Fibroblast of skin of left quadriceps (primary cell): Measurements from ENCODE around the gene BTF3.
A peak's percentile ranks its signal among the peaks of the same experiment; 100 is the strongest.
"Not testable (repeated sequence)": the region's sequence is repeated elsewhere in the genome, so short reads cannot be mapped to it uniquely, and the experiment has no call there.

ENCODE experiments used
- DNase-seq, 2 experiments: peaks; one replicate each; pipeline ENCODE4 v3.0.0-alpha.2; 2013; ENCODE audit warnings: low read depth in 2 of 2

The BTF3 gene

GRCh38 chr5:73498057-73498992 lies at the start of gene BTF3:
Gene BTF3 (plus strand): TSS chr5:73498442. CDS start chr5:73498668, 226 bp downstream.
- DNase-seq = peak; percentile 93

- peak; percentile 95 for DNase-seq
Measured at GRCh38 chr5:73448463-73449136, 49.6 kb upstream of the BTF3 start, which contains the start of gene FOXD1. Gene FOXD1 (minus strand): TSS chr5:73448777. CDS start chr5:73448362, 415 bp downstream.

GRCh38 chr5:73450137-73450536 lies 48.1 kb upstream of the BTF3 start:
- DNase-seq = no peak

- DNase-seq = no peak
Measured at GRCh38 chr5:73450672-73451223, 47.5 kb upstream of the BTF3 start.

GRCh38 chr5:73451224-73452130 lies 46.8 kb upstream of the BTF3 start:
- no peak for DNase-seq

- DNase-seq = no peak
Measured at GRCh38 chr5:73452215-73452614, 46.0 kb upstream of the BTF3 start.

GRCh38 chr5:73454379-73455036 lies 43.7 kb upstream of the BTF3 start:
- no peak for DNase-seq

- not testable (repeated sequence) for DNase-seq
Measured at GRCh38 chr5:73456462-73456861, 41.8 kb upstream of the BTF3 start.

GRCh38 chr5:73459366-73459765 lies 38.9 kb upstream of the BTF3 start:
- no peak for DNase-seq

GRCh38 chr5:73460133-73460532 lies 38.1 kb upstream of the BTF3 start:
- DNase-seq = no peak

GRCh38 chr5:73464016-73464745 lies 34.1 kb upstream of the BTF3 start:
- DNase-seq = no peak

GRCh38 chr5:73468638-73469037 lies 29.6 kb upstream of the BTF3 start:
- DNase-seq = not testable (repeated sequence)

- DNase-seq = no peak
Measured at GRCh38 chr5:73469878-73470277, 28.4 kb upstream of the BTF3 start.

GRCh38 chr5:73471654-73472053 lies 26.6 kb upstream of the BTF3 start:
- DNase-seq = no peak

- no peak for DNase-seq
Measured at GRCh38 chr5:73472116-73472515, 26.1 kb upstream of the BTF3 start.

GRCh38 chr5:73480500-73480899 lies 17.7 kb upstream of the BTF3 start:
- DNase-seq = no peak

GRCh38 chr5:73482383-73483136 lies 15.7 kb upstream of the BTF3 start:
- DNase-seq = peak in 1 of 2 experiments; percentile 20

GRCh38 chr5:73483676-73484075 lies 14.6 kb upstream of the BTF3 start:
- no peak for DNase-seq

- DNase-seq = no peak
Measured at GRCh38 chr5:73484511-73484910, 13.7 kb upstream of the BTF3 start.
